Kasumi-1 (cell line): ENCODE results near the gene NR1H3.
A peak's percentile ranks its signal among the peaks of the same experiment; 100 is the strongest.

ENCODE experiments used
- DNase-seq, 2 experiments: peaks; one replicate each; lab custom pipeline; 2025; lab: John Stamatoyannopoulos, UW

NR1H3 gene

GRCh38 chr11:47244448-47245350 is 13.1 kb upstream of the NR1H3 start:
- no peak for DNase-seq

GRCh38 chr11:47245611-47246357 is 12.0 kb upstream of the NR1H3 start:
- DNase-seq: no peak

GRCh38 chr11:47247502-47247901 is 10.3 kb upstream of the NR1H3 start:
- DNase-seq: no peak

GRCh38 chr11:47248304-47248663 is 9.5 kb upstream of the NR1H3 start:
- DNase-seq: peak in 1 of 2 experiments; percentile 48

- peak; percentile 71 to 88 for DNase-seq
Observed at GRCh38 chr11:47248664-47249377, 9.0 kb upstream of the NR1H3 start, which contains the start of gene ACP2. ACP2 (minus strand) TSS chr11:47248814; CDS start chr11:47248789, 25 bp downstream.

GRCh38 chr11:47249378-47249715 is 8.4 kb upstream of the NR1H3 start:
- DNase-seq: no peak

- no peak for DNase-seq
Observed at GRCh38 chr11:47251751-47252150, 6.0 kb upstream of the NR1H3 start.

- DNase-seq: no peak
Observed at GRCh38 chr11:47253660-47254059, 4.1 kb upstream of the NR1H3 start.

GRCh38 chr11:47254386-47254785 is 3.4 kb upstream of the NR1H3 start:
- peak; percentile 68 to 79 for DNase-seq

GRCh38 chr11:47256374-47256773 is 1.4 kb upstream of the NR1H3 start:
- DNase-seq: no peak

- DNase-seq: no peak
Observed at GRCh38 chr11:47257177-47257516, 649 bp upstream of the NR1H3 start.

GRCh38 chr11:47258317-47258902 is 614 bp downstream of the NR1H3 start:
- DNase-seq: no peak

GRCh38 chr11:47259232-47259977 is 1.6 kb downstream of the NR1H3 start:
- DNase-seq: peak; percentile 72 to 77

GRCh38 chr11:47260366-47260765 is 2.6 kb downstream of the NR1H3 start:
- DNase-seq: no peak

- no peak for DNase-seq
Observed at GRCh38 chr11:47261291-47261800, 3.5 kb downstream of the NR1H3 start.

GRCh38 chr11:47264119-47264518 is 6.3 kb downstream of the NR1H3 start:
- no peak for DNase-seq

GRCh38 chr11:47264521-47264920 is 6.7 kb downstream of the NR1H3 start:
- DNase-seq: no peak

- DNase-seq: no peak
Observed at GRCh38 chr11:47267876-47268275, 10.1 kb downstream of the NR1H3 start.

GRCh38 chr11:47268448-47269001 is 10.7 kb downstream of the NR1H3 start:
- DNase-seq: peak in 1 of 2 experiments; percentile 70

- DNase-seq: peak; percentile 95 to 97
Observed at GRCh38 chr11:47269002-47269828, 11.4 kb downstream of the NR1H3 start.
